Measurements from ENCODE around the gene IGHMBP2.

IGHMBP2 gene

GRCh38 chr11:68933605-68934320, 30.1 kb downstream of the IGHMBP2 start:
- TF ChIP-seq CTCF (IDR thresholded peaks at IDR 0.05; ENCODE audit: low read depth, low read length, poor library complexity, severe bottlenecking) (no peak), EZH2phosphoT487 (IDR thresholded peaks at IDR 0.05; ENCODE audit: borderline replicate concordance, low read length) (no peak)

GRCh38 chr11:68934321-68934645, 30.6 kb downstream of the IGHMBP2 start:
- Histone ChIP-seq H3F3A (ENCODE audit: control insufficient read depth, insufficient read depth) (no peaks in the 10 kb centered on the region), H3K27me3 (ENCODE audit: control insufficient read depth, low read length) (no peaks in the 10 kb centered on the region), H3K36me3 (ENCODE audit: control insufficient read depth, low read length) (peaks cover 39% of the 10 kb centered on the region)

More at GRCh38 chr11:68933605-68934320, 30.1 kb downstream of the IGHMBP2 start:
- Histone ChIP-seq H3F3A (ENCODE audit: control insufficient read depth, insufficient read depth) (no peaks in the 10 kb centered on the region), H4K20me1 (ENCODE audit: control insufficient read depth, insufficient read depth, low read depth, low read length) (no peaks in the 10 kb centered on the region), H3K9me3 (ENCODE audit: control insufficient read depth, insufficient read depth, low read length) (no peaks in the 10 kb centered on the region), H3K4me2 (ENCODE audit: low read length) (no peak overlapping the region), H3K4me1 (ENCODE audit: control insufficient read depth, low read length) (no peaks in the 10 kb centered on the region), H3K36me3 (ENCODE audit: control insufficient read depth, low read length) (peaks cover 44% of the 10 kb centered on the region), H3K27me3 (ENCODE audit: control insufficient read depth, low read length) (no peaks in the 10 kb centered on the region), H3K27ac (ENCODE audit: low read depth, low read length) (no peak overlapping the region), H3K4me3 (ENCODE audit: low read length) (no peak overlapping the region), H3K79me2 (ENCODE audit: control insufficient read depth, low read length) (no peaks in the 10 kb centered on the region), H3K9me2 (replicated peaks; ENCODE audit: control insufficient read depth, low read length) (no peaks in the 10 kb centered on the region)

GRCh38 chr11:68934666-68935065, 31.0 kb downstream of the IGHMBP2 start:
- no peak for TF ChIP-seq EZH2phosphoT487 (IDR thresholded peaks at IDR 0.05; ENCODE audit: borderline replicate concordance, low read length)
- H3K4me2 ChIP-seq (ENCODE audit: low read length), result no peak overlapping the region
- no peaks in the 10 kb centered on the region for H3K27me3 ChIP-seq (ENCODE audit: control insufficient read depth, low read length)
- H3K27ac ChIP-seq (ENCODE audit: low read depth, low read length), result no peak overlapping the region
- H3K79me2 ChIP-seq (ENCODE audit: control insufficient read depth, low read length), result no peaks in the 10 kb centered on the region
- no peaks in the 10 kb centered on the region for H4K20me1 ChIP-seq (ENCODE audit: control insufficient read depth, insufficient read depth, low read depth, low read length)
- H3F3A ChIP-seq (ENCODE audit: control insufficient read depth, insufficient read depth), result no peaks in the 10 kb centered on the region
- no peak overlapping the region for H3K4me3 ChIP-seq (ENCODE audit: low read length)
- no peaks in the 10 kb centered on the region for H3K4me1 ChIP-seq (ENCODE audit: control insufficient read depth, low read length)
- no peaks in the 10 kb centered on the region for H3K9me3 ChIP-seq (ENCODE audit: control insufficient read depth, insufficient read depth, low read length)
- peaks cover 37% of the 10 kb centered on the region for H3K36me3 ChIP-seq (ENCODE audit: control insufficient read depth, low read length)
- H3K9me2 ChIP-seq (replicated peaks; ENCODE audit: control insufficient read depth, low read length), result no peaks in the 10 kb centered on the region

More at GRCh38 chr11:68934321-68934645, 30.6 kb downstream of the IGHMBP2 start:
- Histone ChIP-seq H3K4me3 (ENCODE audit: low read length) (no peak overlapping the region), H3K9me3 (ENCODE audit: control insufficient read depth, insufficient read depth, low read length) (no peaks in the 10 kb centered on the region), H3K79me2 (ENCODE audit: control insufficient read depth, low read length) (no peaks in the 10 kb centered on the region), H3K27ac (ENCODE audit: low read depth, low read length) (no peak overlapping the region), H3K4me2 (ENCODE audit: low read length) (no peak overlapping the region), H3K9me2 (replicated peaks; ENCODE audit: control insufficient read depth, low read length) (no peaks in the 10 kb centered on the region), H3K4me1 (ENCODE audit: control insufficient read depth, low read length) (no peaks in the 10 kb centered on the region), H4K20me1 (ENCODE audit: control insufficient read depth, insufficient read depth, low read depth, low read length) (no peaks in the 10 kb centered on the region)
- TF ChIP-seq CTCF (IDR thresholded peaks at IDR 0.05; ENCODE audit: low read depth, low read length, poor library complexity, severe bottlenecking) (no peak), EZH2phosphoT487 (IDR thresholded peaks at IDR 0.05; ENCODE audit: borderline replicate concordance, low read length) (no peak)

- Histone ChIP-seq H3K36me3 (ENCODE audit: control insufficient read depth, low read length) (peaks cover 34% of the 10 kb centered on the region), H3K4me2 (ENCODE audit: low read length) (no peak overlapping the region), H3K9me3 (ENCODE audit: control insufficient read depth, insufficient read depth, low read length) (no peaks in the 10 kb centered on the region), H3K4me1 (ENCODE audit: control insufficient read depth, low read length) (no peaks in the 10 kb centered on the region), H3K27ac (ENCODE audit: low read depth, low read length) (no peak overlapping the region), H3F3A (ENCODE audit: control insufficient read depth, insufficient read depth) (no peaks in the 10 kb centered on the region), H3K79me2 (ENCODE audit: control insufficient read depth, low read length) (no peaks in the 10 kb centered on the region), H3K27me3 (ENCODE audit: control insufficient read depth, low read length) (no peaks in the 10 kb centered on the region), H4K20me1 (ENCODE audit: control insufficient read depth, insufficient read depth, low read depth, low read length) (no peaks in the 10 kb centered on the region), H3K4me3 (ENCODE audit: low read length) (no peak overlapping the region), H3K9me2 (replicated peaks; ENCODE audit: control insufficient read depth, low read length) (no peaks in the 10 kb centered on the region)
- TF ChIP-seq CTCF (IDR thresholded peaks at IDR 0.05; ENCODE audit: low read depth, low read length, poor library complexity, severe bottlenecking) (no peak), EZH2phosphoT487 (IDR thresholded peaks at IDR 0.05; ENCODE audit: borderline replicate concordance, low read length) (no peak)
Measured at GRCh38 chr11:68935066-68935465, 31.4 kb downstream of the IGHMBP2 start.
